ENCODE data around the gene TCAIM.

DNA sequence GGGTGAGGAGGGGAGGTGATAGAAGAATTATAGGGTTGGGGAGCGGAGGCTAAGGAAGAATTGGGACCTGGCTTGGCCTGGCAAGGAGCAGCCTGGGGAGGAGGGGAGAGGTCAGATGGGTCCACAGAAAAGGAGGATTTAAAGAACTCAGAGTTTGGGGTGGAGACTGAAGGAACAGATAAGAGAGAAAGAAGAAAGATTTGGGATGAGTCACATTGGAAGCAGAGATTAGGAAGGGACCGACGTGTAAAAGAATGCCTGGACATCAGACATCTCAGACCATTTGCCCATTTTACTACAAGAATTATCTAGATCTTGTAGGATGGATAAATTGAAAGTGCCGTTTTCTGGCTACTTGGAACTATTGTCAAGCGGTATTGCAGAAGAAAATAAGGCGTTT lies 10.4 kb downstream of the TCAIM start:
- TF ChIP-seq, protein P1, sequence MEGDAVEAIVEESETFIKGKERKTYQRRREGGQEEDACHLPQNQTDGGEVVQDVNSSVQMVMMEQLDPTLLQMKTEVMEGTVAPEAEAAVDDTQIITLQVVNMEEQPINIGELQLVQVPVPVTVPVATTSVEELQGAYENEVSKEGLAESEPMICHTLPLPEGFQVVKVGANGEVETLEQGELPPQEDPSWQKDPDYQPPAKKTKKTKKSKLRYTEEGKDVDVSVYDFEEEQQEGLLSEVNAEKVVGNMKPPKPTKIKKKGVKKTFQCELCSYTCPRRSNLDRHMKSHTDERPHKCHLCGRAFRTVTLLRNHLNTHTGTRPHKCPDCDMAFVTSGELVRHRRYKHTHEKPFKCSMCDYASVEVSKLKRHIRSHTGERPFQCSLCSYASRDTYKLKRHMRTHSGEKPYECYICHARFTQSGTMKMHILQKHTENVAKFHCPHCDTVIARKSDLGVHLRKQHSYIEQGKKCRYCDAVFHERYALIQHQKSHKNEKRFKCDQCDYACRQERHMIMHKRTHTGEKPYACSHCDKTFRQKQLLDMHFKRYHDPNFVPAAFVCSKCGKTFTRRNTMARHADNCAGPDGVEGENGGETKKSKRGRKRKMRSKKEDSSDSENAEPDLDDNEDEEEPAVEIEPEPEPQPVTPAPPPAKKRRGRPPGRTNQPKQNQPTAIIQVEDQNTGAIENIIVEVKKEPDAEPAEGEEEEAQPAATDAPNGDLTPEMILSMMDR (IDR thresholded peaks at IDR 0.05; ENCODE audit: poor library complexity), result no peak
- no peak for TF ChIP-seq EZH2 (IDR thresholded peaks at IDR 0.05; ENCODE audit: borderline replicate concordance)

All from hepatocyte (in vitro differentiated cells).